Left lung (tissue), 10 donors: ENCODE measurements around the gene MACROD2. TPM values are rescaled to one million over a fixed set of nuclear protein-coding genes. Genes with fewer than 3 reads are reported as not detected.
A peak's percentile ranks its signal among the peaks of the same experiment; 100 is the strongest.

Experiments
- ATAC-seq: fragments of 200-7000 bp; cut with Tn5 transposase; one replicate; pipeline ENCODE4 v1.9.1; 2020; ENCODE audit warnings: moderate library complexity
- DNase-seq, 4 donors: peaks; one replicate each; pipeline ENCODE4 v3.0.0-alpha.2; 2013 to 2020
- H3K27ac ChIP-seq, 2 donors: fragments of 200-600 bp; sonication (generic) in 1 of 2; one replicate each; pipeline versions ENCODE4 v1.5.0 to v1.8.0; 2020 to 2021
- H3K27me3 ChIP-seq, 2 donors: fragments of 200-600 bp; sonication (generic) in 1 of 2; one replicate each; pipeline versions ENCODE4 v1.5.0 to v1.8.0; 2020 to 2021
- H3K36me3 ChIP-seq, 2 donors: fragments of 200-600 bp; sonication (generic) in 1 of 2; one replicate each; pipeline versions ENCODE4 v1.5.0 to v1.8.0; 2020 to 2021
- H3K4me1 ChIP-seq, 2 donors: fragments of 200-600 bp; one replicate each; pipeline ENCODE4 v1.8.0; 2021
- H3K4me3 ChIP-seq, 2 donors: fragments of 200-600 bp; sonication (generic) in 1 of 2; one replicate each; pipeline versions ENCODE4 v1.5.0 to v1.8.0; 2020 to 2021; ENCODE audit warnings: mild to moderate bottlenecking in 1 of 2
- H3K9me3 ChIP-seq, 2 donors: fragments of 200-600 bp; sonication (generic) in 1 of 2; one replicate each; pipeline versions ENCODE4 v1.5.0 to v1.8.0; 2020 to 2021
- CTCF ChIP-seq, 2 donors: fragments of 200-600 bp; sonication (generic) in 1 of 2; IDR thresholded peaks; one replicate each; pipeline versions ENCODE4 v1.5.0 to v1.8.0; 2021; ENCODE audit warnings: antibody characterized with exemption in 2 of 2
- intact Hi-C, 2 donors: fragments of 100-400 bp; cut with DNase I; formaldehyde crosslinking; loops; one replicate each; pipeline versions ENCODE4 v1.11.2 to v1.14.2; 2022
- polyA plus RNA-seq, 6 donors: library from polyadenylated mRNA; unstranded; fragments of 120-200 nt; gene quantifications; one replicate each; pipeline ENCODE4 v1.2.1, GENCODE V29; 2013; ENCODE audit not compliant: insufficient read length in 6 of 6
- total RNA-seq, 2 donors: library from RNA; stranded (reverse); fragmentation: NEBNext Ultra II Directional; extraction: Animal tissue kit (Norgen Biotek cat#: 25700); gene quantifications; one replicate each; pipeline ENCODE4 v1.2.1, GENCODE V29; 2021
- donor health status: DM: no; HTN: yes; CAD: no.
- donor health status: DM: no; HTN: no; CAD: no.

The MACROD2 gene
- total and polyA plus RNA-seq, 8 donors, result 6.1 to 23.6 (median 8.9) TPM

DNA sequence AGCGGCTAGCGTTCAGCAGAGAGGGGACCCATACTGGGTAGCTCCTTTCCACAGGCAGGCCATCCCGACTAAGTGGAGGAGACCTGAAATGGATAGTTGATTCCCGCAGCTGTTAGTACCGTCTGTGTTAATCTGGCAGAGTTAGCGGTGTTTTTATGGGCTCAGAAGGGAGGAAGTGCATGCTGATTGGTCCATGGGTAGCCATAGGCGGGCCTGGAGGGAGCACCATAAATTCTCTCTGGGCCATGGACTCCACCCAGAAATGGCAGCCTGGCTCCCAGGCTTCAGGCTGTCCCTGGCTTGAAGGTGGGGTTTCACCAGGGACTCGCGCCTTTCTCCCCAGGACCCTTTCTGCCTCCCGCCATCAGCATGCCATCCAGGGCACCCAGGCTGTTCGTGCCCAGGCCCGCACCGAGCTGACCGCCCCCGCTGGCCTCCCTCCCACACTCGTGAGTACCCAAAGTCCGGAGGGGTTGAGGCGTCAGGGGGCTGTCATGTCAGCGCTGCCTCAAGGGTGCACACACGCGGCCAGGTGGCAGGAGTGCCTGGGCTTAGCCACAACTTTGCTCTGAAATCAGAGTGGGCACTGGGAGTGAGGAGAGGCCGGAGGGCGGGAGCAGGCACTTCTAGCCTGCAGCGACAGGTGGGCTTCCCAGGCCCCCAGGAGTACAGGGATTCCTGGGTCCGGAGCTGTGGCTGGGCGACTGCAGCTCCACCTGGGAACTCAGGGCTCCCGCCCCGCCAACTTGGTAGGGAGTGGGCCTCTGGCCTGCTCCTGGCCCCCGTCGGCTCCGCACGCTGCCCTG is 1036.4 kb downstream of the MACROD2 start:
- DNase-seq (peak in 1 of 4 donors; percentile 66), ATAC-seq (no peak)
- Histone ChIP-seq H3K4me3 (no peak overlapping the region), H3K4me1 (no peaks in the 10 kb centered on the region), H3K27me3 (no peaks in the 10 kb centered on the region), H3K9me3 (peaks cover 0 to 27% of the 10 kb centered on the region in 2 donors), H3K36me3 (no peaks in the 10 kb centered on the region), H3K27ac (no peak overlapping the region)
- no peak for TF ChIP-seq CTCF (IDR thresholded peaks at IDR 0.05)
- intact Hi-C loops, result no loop called here

GRCh38 chr20:15032352-15032622 is 1037.0 kb downstream of the MACROD2 start:
- TF ChIP-seq CTCF (IDR thresholded peaks at IDR 0.05), result no peak
- no peak overlapping the region for H3K27ac ChIP-seq
- peaks cover 0 to 27% of the 10 kb centered on the region in 2 donors for H3K9me3 ChIP-seq
- no peaks in the 10 kb centered on the region for H3K36me3 ChIP-seq
- intact Hi-C loops, result no loop called here
- no peaks in the 10 kb centered on the region for H3K4me1 ChIP-seq
- DNase-seq, result no peak
- H3K4me3 ChIP-seq, result no peak overlapping the region
- H3K27me3 ChIP-seq, result no peaks in the 10 kb centered on the region
- no peak for ATAC-seq

GRCh38 chr20:15033269-15033668 is 1038.0 kb downstream of the MACROD2 start:
- H3K4me3 ChIP-seq, result no peak overlapping the region
- intact Hi-C loops, result no loop called here
- H3K27me3 ChIP-seq, result no peaks in the 10 kb centered on the region
- ATAC-seq, result no peak
- H3K9me3 ChIP-seq, result peaks cover 0 to 27% of the 10 kb centered on the region in 2 donors
- H3K4me1 ChIP-seq, result no peaks in the 10 kb centered on the region
- no peak overlapping the region for H3K27ac ChIP-seq
- TF ChIP-seq CTCF (IDR thresholded peaks at IDR 0.05), result no peak
- DNase-seq, result no peak
- no peaks in the 10 kb centered on the region for H3K36me3 ChIP-seq

GRCh38 chr20:15033891-15034290 is 1038.6 kb downstream of the MACROD2 start:
- no peak overlapping the region for H3K27ac ChIP-seq
- H3K4me1 ChIP-seq, result no peaks in the 10 kb centered on the region
- no peaks in the 10 kb centered on the region for H3K27me3 ChIP-seq
- intact Hi-C loops, result no loop called here
- no peak overlapping the region for H3K4me3 ChIP-seq
- no peak for ATAC-seq
- peaks cover 0 to 27% of the 10 kb centered on the region in 2 donors for H3K9me3 ChIP-seq
- TF ChIP-seq CTCF (IDR thresholded peaks at IDR 0.05), result no peak
- H3K36me3 ChIP-seq, result no peaks in the 10 kb centered on the region
- DNase-seq, result no peak

- Histone ChIP-seq H3K9me3 (peaks cover 0 to 4% of the 10 kb centered on the region in 2 donors), H3K4me3 (no peak overlapping the region), H3K36me3 (no peaks in the 10 kb centered on the region), H3K4me1 (no peaks in the 10 kb centered on the region), H3K27me3 (no peaks in the 10 kb centered on the region), H3K27ac (no peak overlapping the region)
- intact Hi-C loops, result no loop called here
- DNase-seq (no peak), ATAC-seq (no peak)
- no peak for TF ChIP-seq CTCF (IDR thresholded peaks at IDR 0.05)
Measured at GRCh38 chr20:15036948-15037347, 1041.6 kb downstream of the MACROD2 start.
